ELF-1 (cell line): ENCODE data around the gene RPS6KB2.
"Not testable (repeated sequence)": the region's sequence is repeated elsewhere in the genome, so short reads cannot be mapped to it uniquely, and the experiment has no call there.

ENCODE experiments used
- DNase-seq: peaks from one replicate; pipeline ENCODE4 v3.0.0-alpha.2; 2016; ENCODE audit warnings: low read depth, low spot score

RPS6KB2 gene

DNA sequence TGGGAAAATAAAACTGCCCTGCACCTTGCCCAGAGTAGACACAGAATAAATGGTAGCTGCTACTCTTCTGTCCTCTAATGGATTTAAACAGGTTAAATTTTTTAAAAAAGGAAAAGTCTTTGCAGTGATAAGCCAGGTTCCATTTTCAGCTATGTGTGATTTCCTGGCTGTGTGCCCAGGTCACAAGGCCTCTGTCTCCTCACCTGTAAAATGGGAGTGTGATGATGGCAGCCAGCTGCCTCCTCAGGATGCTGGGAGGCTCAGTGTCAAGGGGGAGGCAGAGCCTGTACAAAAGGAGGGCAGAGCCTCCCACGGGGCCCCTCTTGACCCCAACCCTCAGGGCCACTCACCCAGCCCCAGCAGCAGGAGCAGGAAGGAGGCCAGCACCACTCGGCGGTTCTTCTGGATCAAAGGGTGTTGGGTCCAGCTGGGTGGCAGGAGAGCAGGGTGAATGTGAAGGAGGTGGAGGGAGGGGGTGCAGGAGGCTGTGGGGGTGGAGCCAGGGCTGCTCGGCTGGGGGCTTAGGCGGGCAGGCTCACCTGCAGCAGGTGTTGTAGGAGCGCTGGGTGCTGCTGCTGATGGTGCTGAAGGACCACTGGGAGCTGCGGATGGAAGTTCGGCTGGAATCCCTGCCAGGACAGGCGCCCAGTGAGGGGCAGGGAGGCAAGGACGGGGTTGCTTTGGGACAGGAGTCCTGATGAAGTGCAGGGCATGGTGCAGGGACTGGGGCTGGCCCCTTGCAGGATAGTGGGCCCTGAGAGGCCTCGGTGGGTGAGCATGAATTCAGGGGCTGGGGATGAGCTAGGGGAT is 38.9 kb downstream of the RPS6KB2 start:
- no peak for DNase-seq

DNA sequence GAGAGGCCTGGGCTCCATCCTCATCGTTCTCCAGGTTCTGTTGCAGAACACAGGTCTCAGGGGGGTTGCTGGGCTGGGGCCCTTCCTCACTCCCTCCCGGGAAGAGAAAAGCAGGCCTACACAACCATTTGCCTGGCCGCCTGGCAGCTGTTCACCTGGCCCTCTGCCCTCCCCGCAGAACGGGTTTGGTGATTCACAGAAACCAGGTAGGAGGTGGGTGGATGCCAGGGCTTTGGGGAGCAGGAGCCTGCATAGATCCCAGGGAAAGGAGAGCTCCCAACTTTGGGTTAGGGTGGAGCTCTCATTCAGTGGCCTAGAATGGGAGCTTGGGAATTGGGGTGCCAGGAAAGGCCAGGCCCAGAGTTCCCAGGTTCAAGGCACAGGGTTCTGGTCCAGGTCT is 39.8 kb downstream of the RPS6KB2 start:
- DNase-seq = no peak

DNA sequence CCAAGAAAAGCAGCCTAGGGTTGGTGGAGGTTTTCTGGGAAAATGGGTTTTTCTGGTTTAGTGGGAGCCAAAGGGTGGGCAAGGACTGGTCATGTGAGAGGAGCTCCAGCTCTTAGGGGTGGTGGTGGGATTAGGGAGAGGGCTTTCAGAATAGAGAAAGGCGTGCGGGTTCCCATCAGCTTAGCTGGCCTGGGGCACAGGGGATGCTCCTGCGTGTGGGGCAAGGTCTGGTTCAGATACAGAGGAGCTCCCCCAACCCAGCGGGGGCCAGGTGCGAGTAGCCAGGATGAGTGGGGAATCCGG is 40.1 kb downstream of the RPS6KB2 start:
- DNase-seq = no peak

DNA sequence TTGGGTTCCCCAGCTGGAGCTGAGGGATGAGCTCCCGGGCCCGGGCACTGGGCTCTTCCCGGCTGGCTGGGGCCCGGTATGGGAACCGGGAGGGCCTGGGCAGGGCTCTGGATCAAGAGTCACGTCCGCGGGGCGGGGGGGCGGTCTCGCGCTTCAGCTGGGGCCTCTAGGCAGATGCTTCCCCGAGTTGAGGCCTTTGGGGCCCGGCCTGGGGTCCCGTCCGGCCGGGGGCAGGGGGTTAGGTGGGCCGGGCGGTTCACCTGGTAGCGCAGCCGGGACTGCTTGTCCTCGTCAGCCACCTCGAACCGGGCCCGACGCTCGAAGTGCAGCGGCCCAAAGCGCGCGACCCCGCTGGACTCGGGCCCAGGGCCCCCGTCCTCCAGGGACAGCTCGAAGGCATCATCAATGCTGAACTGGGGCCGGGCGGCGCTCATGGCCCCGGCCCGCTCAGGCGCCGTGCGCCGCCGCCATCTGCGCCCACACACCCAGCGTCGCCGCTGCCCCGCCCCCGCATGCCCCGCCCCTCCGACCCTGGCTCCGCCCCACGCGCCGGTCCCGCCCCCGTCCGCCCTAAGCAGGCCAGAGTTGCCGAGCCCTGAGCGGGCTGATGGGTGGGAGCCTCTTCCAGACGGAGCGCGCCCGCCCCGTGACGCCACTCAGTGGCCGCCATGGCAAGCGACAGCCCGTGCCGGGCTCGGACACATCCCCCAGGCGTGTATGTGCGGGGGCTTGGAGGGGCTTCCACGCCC is 40.6 kb downstream of the RPS6KB2 start, which contains the start of gene TMEM134:
TSS of gene TMEM134 (minus strand) at position 493 of the 749 bp plus-strand sequence. CDS start at position 434, 59 bp downstream.
- peak; percentile 88 for DNase-seq

DNA sequence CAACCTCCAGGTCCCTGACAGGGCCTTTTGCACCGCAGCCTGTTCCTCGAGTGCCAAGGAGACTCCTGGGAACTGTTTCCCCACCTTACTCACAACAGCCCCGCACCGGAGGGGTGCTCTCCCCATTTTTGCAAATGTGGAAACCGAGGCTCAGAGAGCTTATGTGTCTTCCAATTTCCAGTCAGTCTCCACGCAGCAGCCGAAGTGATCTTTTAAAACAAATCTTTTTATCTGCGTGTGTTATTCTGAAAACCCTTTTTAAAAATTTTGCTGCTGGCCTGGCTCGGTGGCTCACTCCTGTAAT is 41.2 kb downstream of the RPS6KB2 start:
- no peak for DNase-seq

DNA sequence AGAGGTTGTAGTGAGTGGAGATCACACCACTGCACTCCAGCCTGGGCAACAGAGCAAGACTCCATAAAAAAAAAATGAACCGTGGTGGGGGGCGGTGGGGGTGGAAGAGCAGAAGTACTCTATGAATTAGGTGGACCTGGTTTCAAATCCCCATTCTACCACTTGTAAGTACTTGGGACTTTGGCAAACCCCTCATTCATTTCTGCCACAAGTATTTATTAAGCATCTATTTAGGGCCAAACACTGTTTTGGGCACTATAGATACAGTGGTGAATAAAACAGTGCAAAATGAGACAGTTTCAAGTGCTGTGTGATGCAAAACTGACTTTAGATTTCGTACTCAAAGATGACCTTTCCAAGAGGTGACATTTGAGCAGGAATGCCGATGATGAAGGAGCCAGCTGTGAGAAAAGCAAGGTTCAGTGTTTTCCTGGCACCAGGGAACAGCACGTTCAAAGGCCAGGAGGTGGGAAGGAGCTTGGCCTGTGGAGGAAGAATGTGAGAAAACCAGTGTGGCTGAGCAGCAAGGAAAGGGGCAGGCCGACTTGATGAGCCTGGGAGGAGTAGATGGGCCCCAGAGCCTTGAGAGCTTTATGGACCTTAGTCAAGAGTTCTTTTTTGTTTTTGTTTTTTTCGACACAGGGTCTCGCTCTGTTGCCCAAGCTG is 42.2 kb downstream of the RPS6KB2 start:
- peak; percentile 22 for DNase-seq

DNA sequence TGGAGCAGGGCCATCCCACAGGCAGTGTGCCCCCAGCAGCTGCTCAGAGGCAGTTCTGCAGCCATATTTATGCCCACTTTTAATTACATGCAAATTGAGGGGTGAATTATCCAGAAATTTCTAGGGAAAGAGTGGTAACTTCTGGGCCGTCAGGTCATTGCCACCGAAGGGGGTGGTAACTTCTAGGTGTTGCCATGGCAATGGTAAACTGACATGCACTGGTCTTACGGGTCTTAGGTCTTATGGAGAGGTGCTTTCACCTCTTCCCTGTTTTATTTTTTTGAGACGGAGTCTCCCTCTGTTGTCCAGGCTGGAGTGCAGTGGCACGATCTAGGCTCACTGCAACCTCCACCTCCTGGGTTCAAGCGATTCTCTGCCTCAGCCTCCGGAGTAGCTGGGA is 44.6 kb downstream of the RPS6KB2 start:
- DNase-seq = no peak

DNA sequence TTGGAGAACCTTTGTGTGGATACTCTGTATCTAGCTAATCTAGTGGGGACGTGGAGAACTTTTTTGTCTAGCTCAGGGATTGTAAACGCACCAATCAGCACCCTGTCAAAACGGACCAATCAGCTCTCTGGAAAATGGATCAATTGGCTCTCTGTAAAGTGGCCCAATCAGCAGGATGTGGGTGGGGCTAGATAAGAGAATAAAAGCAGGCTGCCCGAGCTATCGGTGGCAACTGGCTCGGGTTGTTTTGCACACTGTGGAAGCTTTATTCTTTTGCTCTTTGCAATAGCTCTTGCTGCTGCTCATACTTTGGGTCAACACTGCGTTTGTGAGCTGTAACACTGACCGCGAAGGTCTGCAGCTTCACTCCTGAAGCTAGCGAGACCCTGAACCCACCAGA is 48.4 kb downstream of the RPS6KB2 start:
- DNase-seq = not testable (repeated sequence)

DNA sequence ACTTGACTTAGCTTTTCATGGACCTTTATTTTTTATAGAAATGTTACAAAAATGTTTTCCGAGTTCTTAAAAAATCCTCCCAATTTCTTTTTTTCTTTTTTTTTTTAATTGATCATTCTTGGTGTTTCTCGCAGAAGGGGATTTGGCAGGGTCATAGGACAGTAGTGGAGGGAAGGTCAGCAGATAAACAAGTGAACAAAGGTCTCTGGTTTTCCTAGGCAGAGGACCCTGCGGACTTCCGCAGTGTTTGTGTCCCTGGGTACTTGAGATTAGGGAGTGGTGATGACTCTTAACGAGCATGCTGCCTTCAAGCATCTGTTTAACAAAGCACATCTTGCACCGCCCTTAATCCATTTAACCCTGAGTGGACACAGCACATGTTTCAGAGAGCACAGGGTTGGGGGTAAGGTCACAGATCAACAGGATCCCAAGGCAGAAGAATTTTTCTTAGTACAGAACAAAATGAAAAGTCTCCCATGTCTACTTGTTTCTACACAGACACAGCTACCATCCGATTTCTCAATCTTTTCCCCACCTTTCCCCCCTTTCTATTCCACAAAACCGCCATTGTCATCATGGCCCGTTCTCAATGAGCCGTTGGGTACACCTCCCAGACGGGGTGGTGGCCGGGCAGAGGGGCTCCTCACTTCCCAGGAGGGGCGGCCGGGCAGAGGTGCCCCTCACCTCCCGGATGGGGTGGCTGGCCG is 49.2 kb downstream of the RPS6KB2 start:
- not testable (repeated sequence) for DNase-seq

DNA sequence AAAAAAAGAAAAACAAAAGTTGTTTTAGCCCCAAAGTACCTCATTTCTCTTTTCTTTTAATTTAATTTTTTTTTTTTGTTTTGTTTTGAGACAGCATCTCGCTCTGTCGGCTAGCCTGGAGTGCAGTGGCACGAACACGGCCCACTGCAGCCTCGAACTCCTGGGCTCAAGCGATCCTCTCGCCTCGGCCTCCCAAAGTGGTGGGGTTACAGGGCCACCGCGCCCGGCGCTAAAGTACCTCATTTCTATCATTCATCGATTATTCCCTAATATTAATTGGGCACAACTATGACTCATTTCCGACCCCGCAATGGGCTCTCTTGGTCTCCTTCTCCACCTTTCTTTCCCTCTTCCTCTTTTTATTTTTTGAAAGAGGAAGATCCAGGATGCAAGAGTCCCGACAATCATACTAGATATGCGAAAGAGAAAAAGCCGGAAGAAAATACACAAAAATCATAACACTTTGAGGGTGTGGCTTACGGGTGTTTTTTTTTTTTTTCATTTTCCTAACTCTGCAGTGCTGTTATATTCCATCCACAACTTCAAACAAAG is 54.1 kb downstream of the RPS6KB2 start:
- DNase-seq = no peak

DNA sequence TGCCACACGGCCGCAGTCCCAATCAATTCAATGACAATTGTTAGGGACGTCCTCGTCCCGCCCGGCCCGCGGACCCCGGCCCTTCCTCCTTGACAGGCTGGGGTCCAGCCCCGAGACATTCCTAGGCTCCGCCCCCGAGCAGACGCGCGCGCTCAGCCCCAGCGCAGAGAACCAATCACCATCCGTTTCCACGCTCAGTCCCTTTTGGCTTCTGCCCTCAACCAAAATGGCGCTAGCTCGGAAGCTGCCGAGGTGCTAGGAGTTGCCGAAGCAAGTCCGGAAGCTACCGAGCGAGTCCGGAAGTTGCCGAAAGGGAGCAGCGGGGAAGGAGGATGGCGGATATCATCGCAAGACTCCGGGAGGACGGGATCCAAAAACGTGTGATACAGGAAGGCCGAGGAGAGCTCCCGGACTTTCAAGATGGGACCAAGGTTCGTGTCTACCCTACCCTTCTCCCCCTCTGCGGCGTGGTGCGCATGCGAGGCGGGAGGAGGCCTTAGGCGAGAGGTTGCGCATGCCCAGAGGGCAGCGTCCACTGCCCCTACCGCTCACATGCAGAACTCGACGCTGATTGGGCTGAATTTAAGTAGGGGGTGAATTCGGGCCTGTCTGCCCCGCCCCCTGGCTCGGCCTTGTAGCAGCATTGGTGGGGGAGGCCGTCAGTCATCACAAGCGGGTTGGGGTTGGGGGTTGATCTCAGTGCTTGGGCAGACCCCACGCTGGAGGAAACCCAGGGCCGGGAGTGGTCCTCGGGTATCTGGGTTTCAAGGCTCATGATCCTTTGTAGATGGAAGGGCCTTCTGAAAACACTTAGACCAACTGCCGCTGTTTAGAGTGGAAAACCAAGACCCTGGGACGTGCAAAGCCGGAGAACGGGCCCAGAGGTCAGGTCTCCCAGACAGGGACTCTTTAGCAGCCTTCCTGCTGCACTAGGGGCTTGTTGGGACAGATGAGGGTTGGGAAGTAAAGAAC is 54.8 kb downstream of the RPS6KB2 start, which contains the start of gene AIP:
TSS of gene AIP (plus strand) at position 200 of the 972 bp plus-strand sequence. CDS start at position 333, 133 bp downstream.
- peak; percentile 99 for DNase-seq

DNA sequence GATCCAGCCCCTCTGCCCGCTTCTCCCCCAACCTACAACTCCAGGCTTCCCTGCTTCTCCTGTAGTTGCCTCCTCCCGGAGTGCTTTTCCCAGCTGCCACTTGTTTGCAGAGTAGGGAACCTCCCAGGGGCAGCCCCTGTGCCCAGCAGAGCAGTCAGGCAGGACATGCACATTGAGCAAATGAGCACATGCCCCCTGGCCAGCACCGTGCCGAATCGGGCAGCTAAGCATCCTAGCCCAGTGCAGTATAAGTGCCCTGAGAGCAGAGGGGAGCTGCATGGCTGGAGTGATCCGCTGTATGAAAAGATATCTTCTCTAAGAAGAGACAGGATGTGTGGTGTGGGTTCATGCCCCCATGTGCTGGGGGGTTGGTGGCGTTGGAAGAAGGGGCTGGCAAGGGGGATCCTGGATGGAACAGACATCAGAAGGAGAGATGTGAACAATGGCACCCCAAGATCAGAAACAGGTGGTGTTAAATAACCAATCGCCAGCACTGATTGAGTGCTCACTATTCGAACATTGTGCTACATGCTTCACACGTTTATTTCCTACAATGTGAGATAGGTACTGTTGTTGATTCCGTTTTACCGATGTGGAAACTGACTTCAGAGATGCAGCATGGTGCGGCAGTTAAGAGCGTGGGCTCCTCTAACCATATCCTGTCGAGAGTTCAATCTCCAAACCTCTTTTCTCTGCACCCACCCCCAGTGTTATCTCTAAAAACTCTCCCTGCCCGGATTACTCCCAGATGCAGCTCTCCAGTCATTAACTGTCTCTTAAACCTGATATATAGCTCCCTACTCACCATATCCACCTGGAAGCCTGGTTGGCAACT is 55.8 kb downstream of the RPS6KB2 start:
- DNase-seq = no peak

DNA sequence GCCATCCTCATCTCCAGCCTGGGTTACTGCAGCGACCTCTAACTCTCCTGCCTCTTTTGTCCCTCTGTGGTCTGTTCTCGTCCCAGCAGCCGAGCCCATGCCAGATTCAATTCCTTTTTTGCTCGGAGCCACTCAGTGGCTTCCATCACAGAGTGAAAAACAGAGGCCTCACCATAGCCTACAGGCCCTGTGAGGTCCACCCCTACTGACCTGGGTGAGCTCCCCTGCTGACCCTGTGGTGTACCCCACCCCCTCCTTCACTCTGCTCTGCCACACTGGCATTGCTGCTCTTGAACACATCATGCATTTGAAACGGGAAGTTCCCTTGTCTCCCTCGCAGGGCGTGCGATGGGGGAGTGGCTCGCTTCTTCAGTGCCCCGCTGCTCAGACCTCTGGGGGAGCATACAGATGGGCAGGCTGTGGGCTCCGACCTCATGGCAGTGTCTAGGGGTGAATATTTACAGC is 56.6 kb downstream of the RPS6KB2 start:
- no peak for DNase-seq
